NCI-H2171 (cell line): ENCODE data around the gene PCDHGB1.
"Not testable (repeated sequence)": the region's sequence is repeated elsewhere in the genome, so short reads cannot be mapped to it uniquely, and the experiment has no call there.

Experiments
- DNase-seq: peaks from one replicate; lab custom pipeline; 2025; lab: John Stamatoyannopoulos, UW

The PCDHGB1 gene

GRCh38 chr5:141346017-141346416, 3.9 kb upstream of the PCDHGB1 start:
- not testable (repeated sequence) for DNase-seq

GRCh38 chr5:141351591-141351990, 1.7 kb downstream of the PCDHGB1 start:
- DNase-seq: no peak

- no peak for DNase-seq
Measured at GRCh38 chr5:141354900-141355469, 5.1 kb downstream of the PCDHGB1 start, which contains the start of gene PCDHGA4. TSS of gene PCDHGA4 (plus strand) at chr5:141355021. CDS start at chr5:141355108, 87 bp downstream.

GRCh38 chr5:141355641-141356040, 5.7 kb downstream of the PCDHGB1 start:
- no peak for DNase-seq

GRCh38 chr5:141356133-141356532, 6.2 kb downstream of the PCDHGB1 start:
- no peak for DNase-seq

GRCh38 chr5:141356950-141357349, 7.1 kb downstream of the PCDHGB1 start:
- no peak for DNase-seq

GRCh38 chr5:141359790-141360426, 10.0 kb downstream of the PCDHGB1 start, which contains the start of gene PCDHGB2:
TSS of gene PCDHGB2 (plus strand) at chr5:141359994. CDS start at chr5:141360136, 142 bp downstream.
- DNase-seq: no peak

GRCh38 chr5:141360685-141361084, 10.8 kb downstream of the PCDHGB1 start:
- no peak for DNase-seq

GRCh38 chr5:141362719-141363118, 12.8 kb downstream of the PCDHGB1 start:
- DNase-seq: no peak

GRCh38 chr5:141363952-141364660, 14.2 kb downstream of the PCDHGB1 start, which contains the start of gene PCDHGA5:
TSS of gene PCDHGA5 (plus strand) at chr5:141364162. CDS start at chr5:141364331, 169 bp downstream.
- no peak for DNase-seq

- no peak for DNase-seq
Measured at GRCh38 chr5:141366016-141366896, 16.4 kb downstream of the PCDHGB1 start.

- no peak for DNase-seq
Measured at GRCh38 chr5:141369994-141370848, 20.3 kb downstream of the PCDHGB1 start, which contains the start of gene PCDHGB3. TSS of gene PCDHGB3 (plus strand) at chr5:141370242. CDS start at chr5:141370395, 153 bp downstream.

- DNase-seq: no peak
Measured at GRCh38 chr5:141371572-141372475, 21.9 kb downstream of the PCDHGB1 start.

GRCh38 chr5:141373673-141374317, 23.9 kb downstream of the PCDHGB1 start, which contains the start of gene PCDHGA6:
TSS of gene PCDHGA6 (plus strand) at chr5:141373891. CDS start at chr5:141374084, 193 bp downstream.
- DNase-seq: no peak

- no peak for DNase-seq
Measured at GRCh38 chr5:141374627-141375026, 24.7 kb downstream of the PCDHGB1 start.

GRCh38 chr5:141375444-141376155, 25.7 kb downstream of the PCDHGB1 start:
- not testable (repeated sequence) for DNase-seq

GRCh38 chr5:141382469-141383294, 32.8 kb downstream of the PCDHGB1 start, which contains the start of gene PCDHGA7:
TSS of gene PCDHGA7 (plus strand) at chr5:141382742. CDS start at chr5:141382900, 158 bp downstream.
- no peak for DNase-seq
